Measurements from ENCODE around the gene IMMP2L.
A peak's percentile ranks its signal among the peaks of the same experiment; 100 is the strongest.
"Not testable (repeated sequence)": the region's sequence is repeated elsewhere in the genome, so short reads cannot be mapped to it uniquely, and the experiment has no call there.

IMMP2L gene

DNA sequence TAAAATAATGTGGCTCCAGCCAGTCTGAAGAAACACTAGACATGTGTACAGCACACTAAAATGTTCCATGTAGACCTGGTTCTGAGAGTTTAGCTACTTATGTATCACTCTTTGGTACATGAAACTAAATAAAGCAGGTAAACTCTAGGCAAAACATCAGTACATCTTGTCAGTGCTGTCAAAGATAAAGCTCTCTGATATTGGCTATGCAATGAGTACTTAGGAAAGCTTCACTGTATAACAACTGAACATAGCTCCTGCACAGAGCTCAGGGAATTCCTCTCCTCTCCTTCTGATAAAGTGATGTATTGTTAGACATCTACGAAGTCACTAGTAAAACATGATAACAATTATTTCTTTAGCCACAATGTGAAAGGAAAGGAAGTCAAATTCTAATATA is 467.9 kb downstream of the IMMP2L start:
- DNase-seq: no peak

DNA sequence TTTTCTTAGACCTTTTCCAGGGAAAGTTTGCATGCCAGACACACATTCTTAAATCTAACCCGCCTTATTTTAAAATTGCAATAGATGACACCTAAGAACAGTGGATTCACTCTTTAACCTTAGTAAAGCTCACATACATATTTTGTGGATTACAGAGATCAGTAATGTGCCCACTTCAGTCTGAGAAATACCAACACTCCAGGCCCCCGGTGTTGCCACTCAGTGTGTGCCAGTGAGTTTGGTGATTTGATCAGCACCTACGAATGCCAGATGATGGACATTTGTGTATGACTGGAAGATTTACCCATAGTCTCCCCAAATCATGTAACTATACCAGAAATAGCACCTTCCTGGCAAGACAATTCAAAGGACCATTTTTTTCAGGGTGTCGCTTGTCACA is 468.8 kb downstream of the IMMP2L start:
- no peak for DNase-seq

DNA sequence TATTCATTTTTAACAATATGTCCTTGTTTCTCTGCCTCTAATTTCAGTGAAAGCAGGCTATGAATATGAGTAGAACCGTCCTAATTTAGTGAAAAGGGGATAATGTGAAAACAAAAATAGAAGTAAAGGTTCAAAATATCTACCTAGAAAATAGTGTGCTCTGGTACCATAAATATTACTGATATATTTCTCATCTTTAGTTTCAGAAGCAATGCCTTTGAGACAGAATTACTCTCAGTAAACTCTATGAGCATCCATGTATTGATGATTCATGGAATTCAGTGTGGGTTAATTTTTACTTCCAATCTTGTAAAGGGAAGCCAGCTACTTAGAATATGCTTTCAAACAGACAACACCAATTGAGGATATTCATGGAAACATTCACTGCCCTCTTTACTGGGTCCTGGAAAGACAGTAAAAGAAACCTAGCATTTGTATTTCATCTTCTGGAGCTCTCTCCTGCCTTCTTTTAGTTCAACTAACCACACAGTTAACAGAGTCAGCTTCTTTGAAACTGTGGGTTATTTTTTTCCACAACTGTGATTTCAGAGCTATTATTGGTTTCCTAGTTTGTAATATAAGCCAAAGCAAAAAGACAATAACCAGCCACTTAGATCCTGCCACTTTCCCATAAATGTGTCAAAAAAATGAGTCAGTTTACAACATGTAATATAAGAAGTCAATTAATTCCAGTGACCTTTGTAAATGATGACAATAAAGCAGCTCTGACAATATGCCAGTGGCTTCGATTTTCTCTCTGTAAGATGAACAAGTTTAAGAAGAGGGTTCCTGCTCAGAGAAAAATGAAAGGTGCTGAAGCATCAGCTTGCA is 469.7 kb downstream of the IMMP2L start:
- DNase-seq: no peak

DNA sequence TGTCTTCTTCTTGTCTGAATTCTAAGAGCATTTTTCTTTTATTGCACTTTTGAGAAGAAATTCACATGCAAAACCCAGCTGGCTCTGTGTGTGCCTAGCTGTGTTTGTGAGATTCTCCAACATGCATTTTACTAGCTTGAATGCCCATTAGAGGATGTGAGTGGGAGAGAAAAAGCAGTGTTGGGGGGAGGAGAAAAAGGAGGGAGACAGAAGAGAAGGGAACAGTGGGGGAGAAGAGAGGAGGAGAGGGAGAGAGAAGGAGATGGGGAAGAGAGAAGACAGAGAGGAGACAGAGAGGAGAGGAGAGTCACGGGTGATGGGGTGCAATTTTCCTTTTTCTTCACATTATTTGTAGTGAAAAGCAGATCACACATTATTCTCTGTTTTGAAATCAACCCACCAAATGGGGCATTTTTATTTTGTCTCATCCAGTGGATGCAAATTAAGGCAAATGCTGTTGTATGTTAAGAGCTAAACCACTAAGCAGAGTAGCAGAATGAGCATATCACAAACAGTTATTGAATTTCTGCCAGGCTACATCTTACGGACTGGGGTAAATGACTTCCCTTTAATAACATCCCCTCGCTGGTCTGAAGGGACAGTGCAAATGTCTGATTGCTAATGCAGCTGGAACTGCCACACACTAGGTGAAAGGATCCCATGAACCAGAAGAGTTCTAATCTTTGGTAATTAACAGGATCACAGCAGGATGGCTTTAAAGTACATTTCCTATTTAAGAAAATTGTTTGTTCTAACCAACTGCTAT is 470.5 kb downstream of the IMMP2L start:
- no peak for DNase-seq

DNA sequence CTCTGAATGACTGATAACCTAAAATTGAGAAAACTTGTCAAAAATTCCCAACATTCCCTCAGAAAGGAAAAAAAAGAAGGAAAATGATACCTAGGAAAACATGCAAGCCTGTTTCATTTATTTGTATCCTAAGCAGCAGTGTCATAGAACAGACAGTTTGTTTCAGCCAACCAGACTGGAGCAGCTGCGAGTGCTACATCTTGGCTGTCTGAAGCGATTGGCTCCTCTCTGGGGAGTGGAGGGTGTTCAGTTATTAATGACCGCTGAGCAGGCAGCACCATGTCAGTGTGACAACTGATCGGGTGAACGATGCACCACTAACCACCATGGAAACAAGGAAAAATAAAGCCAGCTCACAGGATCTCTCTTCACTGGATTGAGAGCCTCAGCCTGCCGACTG is 471.4 kb downstream of the IMMP2L start, which contains the start of gene LRRN3:
TSS of gene LRRN3 (plus strand) at position 282 of the 400 bp plus-strand sequence. CDS start 31,646 bp downstream, outside the sequence.
- DNase-seq: peak in 1 of 2 experiments; percentile 48

DNA sequence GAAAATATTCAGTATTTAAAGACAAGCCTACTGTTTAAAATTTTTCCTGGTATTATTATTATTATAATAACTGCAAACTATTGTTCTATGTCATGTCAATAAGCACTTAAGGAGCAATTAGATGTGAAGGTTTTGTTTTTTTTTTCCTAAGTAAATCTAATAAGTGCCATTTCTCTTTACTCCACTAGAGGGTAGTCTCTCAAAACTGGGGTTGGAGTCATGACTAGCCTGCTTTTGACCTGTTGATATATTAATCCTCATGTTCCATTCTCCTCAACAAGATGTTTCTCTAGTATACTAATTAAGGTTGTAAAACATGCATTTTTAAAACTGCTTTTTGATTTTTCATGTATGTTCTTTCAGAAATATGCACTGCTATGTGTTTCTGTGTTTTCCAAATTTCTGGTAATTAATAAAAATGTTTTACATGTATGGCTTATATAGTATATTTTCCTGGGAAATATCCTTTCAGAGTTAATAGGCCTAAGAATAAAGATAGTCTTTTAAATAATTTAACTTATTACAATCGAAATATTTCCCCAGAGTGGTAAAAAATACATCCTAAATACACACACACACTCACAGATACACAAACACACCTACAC is 472.4 kb downstream of the IMMP2L start:
- no peak for DNase-seq

DNA sequence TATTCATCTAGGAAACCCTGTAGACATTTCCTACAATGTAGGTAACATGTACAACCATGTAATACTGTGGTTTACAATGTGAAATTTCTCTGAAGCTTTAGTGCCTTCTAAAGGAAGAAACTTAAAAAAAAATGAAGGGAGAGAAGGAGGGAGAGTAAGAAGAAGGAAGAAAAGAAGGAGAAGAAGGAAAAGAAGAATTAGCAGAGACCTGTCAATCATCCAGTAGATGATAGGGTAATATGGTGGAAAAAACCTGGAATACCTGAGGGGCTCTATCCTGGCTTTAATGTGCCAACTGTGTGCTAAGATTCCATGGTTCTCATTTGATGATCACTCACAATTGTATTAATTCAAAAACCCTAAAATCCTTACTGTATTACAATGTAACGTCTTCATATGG is 474.0 kb downstream of the IMMP2L start:
- no peak for DNase-seq

DNA sequence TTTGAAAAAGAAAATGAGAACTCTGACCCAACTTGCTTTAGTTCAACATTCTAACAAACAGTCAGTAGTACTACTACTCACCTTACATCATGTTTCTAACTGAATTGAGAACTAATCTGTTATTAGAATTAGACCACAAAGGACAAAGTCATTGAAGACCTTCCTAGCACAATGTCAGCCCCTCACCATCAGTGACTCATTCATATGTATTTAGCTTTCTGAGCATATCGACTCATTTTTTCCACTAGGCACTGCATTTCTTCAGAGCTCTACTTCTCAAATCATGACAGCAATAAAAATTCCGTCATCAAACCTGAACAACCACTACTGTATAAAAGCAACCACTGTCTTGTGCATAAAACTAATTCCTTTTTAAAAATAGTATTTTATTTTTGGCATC is 475.8 kb downstream of the IMMP2L start:
- DNase-seq: peak in 1 of 2 experiments; percentile 49

DNA sequence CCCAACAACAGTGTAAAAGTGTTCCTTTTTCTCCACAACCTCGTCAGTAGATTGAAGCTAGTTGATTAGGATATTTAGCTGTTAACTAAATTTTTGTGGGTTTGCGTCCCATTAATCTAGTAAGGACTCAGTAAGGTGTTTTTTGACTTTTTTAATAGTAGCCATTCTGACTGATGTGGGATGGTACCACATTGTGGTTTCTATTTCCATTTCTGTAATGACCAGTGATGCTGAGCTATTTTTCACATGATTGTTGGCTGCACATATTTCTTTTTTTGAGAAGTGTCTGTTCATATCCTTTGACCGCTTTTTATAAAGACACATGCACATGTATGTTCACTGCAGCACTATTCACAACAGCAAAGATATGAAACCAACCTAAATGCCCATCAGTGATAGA is 476.9 kb downstream of the IMMP2L start:
- no peak for DNase-seq

DNA sequence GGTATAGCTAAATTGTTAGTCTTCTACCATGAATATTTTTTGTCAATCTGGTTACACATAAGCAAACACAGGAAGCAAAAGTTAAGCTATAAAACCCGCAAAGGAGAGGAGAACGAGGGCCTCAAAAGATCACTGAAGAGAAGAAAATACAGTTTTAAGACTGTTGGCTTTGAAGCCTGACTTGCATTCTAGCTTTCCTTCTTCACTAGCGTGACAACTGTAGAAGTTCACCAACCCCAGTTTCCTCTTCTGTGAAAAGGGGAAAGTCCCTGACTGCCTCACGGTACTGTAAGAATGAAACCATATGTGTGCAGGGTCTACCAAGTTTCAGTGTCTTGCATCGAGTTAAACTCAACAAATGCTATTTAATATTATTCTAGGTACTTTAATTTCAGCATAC is 478.9 kb downstream of the IMMP2L start:
- DNase-seq: peak in 1 of 2 experiments; percentile 70

DNA sequence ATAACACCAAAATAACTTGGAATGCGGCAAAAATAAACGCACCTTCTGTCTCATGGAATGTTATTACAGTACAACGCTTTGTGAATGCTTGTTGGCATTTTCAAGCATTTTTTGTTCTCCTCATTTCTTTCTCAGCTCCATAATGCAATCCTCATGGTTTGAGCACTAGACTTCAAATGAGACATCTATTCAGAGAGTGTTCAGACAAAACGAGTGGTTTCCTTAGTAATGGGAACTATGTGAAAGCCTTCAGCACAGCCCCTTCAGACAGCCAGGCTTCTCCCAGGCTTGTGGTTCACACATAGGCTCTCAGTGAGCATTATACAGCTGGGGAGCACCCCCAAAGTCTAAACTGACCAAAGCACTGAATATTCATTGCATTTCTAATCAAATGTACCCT is 479.9 kb downstream of the IMMP2L start:
- no peak for DNase-seq

DNA sequence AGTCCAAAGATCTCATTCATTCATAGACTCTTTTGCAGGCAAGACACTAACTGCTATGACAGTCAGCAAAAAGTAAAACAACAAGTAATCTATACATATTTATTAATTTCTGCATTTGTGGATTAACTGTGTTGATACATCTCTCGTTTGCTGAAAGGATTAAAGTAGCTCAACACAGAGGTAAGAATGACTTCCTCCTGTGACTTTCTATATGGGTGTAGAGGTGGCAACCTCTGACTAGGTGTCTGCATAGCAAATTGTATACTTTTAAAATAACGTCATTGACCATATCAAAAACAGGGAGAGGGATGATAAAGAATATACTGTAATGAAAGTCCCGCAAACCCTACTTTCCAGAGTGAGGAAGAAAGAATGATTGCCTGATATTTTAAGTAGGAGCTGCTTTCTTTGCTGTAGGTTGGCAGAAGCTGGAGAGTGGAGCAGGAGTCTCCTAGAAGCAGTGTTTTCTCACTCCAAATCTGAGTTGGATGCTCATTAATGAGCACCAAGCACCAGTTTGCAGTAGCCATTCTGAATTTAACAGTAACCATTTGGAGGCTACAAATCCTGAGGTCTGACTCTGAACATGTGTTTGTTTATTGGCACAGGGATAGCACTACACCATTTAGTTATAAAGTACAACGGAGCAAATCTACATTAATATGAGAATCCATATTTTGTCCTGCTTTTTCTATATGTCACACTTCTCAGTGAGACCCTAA is 480.6 kb downstream of the IMMP2L start:
- DNase-seq: no peak

DNA sequence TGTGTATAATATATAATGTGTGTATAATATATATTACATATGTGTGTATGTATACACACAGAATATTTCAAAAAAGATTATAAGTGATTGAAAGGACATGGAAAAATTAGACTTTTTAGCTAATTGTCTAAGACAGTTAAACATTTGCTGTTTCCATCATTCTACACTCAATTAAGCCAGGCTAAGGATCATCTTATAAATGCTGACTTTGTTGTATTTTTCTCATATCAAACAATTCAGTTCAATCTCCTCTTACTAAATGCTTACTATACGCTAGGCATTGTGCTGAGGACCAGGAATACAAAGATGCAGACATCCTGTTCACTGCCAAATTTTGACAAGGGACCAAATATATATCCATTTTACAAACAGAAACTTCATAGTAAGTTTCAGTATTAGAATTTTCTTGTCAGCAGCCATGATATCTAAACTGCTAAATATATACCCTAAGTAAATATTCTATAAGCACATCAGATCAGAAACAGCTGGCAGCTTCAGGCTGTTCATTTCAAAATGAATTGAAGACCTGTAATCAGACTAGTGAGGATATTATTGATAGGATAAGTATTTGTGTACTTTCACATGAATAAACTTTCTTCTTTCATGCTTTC is 481.7 kb downstream of the IMMP2L start:
- no peak for DNase-seq

DNA sequence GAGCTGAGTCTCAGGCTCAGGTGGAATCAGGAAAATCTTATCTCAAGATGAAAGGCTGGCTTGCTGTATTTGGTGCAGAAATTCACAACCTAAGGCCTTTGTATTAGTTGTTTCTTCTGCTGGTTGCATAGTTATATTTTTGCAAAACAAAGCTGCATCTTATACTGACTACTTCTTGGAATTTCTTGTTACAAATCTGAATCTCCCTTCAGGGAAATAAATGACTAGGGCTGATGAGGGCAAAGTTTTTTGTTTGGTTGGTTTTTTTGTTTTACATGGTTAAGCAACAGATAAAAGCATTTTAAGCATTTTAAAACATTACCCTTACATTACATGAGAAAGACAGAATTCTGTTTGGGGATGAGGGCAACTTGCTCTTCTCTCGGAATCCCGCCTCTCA is 485.3 kb downstream of the IMMP2L start:
- DNase-seq: no peak

DNA sequence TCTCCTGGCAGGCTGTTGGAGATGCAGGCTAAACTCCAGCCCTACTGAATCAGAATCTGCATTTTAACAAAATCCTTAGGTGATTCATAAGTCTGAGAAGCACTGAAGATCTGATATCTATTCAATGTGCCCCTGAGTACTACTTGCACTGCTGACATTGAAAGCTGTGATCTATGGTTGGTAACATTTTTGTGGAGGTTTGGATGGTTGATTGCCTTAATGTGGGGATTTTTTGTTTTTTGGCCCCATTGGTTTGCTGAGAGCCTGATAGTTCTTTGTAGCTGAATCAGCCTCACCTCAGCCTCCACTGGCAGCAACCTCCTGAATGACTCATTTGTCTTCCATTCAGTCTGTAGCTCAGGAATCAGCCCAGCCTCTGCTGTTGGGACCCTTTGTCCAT is 486.1 kb downstream of the IMMP2L start:
- DNase-seq: peak in 1 of 2 experiments; percentile 28

DNA sequence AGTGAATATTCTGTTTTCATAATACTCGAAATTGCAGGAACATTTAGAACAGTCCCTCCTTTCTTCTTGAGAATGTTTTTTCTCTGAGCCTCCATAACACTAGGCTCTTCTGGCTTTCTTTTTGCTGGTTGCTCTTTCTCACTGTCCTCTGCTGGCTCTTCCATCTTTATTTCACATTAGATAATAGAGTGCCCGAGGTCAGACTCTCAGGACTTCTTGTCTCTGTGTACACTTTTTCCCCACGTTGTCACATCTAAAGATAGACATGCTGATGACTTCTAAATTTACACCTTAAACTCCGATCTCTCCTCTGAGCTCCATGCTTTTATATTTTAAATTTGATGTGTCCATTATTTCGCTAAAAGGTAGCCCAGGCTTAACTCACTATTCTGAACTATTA is 486.8 kb downstream of the IMMP2L start:
- DNase-seq: no peak

DNA sequence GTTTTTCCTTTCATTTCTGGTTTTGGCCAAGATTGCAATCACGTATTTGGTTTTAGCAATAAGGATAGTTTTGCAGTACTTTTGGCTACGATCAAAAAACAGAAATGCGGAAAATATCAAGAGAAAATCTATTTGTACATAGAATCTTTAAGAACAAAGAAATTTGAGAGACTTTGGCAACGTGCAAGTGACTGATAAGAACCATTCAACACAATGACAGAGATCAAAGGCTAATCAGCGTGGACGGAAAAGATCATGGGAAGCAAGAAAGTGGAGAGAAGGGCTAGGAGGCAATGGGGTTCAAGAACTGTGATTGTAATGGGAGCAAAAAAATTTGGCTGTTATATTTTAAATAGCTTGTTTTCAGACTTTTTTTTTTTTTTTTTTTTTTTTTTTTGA is 487.5 kb downstream of the IMMP2L start:
- no peak for DNase-seq

DNA sequence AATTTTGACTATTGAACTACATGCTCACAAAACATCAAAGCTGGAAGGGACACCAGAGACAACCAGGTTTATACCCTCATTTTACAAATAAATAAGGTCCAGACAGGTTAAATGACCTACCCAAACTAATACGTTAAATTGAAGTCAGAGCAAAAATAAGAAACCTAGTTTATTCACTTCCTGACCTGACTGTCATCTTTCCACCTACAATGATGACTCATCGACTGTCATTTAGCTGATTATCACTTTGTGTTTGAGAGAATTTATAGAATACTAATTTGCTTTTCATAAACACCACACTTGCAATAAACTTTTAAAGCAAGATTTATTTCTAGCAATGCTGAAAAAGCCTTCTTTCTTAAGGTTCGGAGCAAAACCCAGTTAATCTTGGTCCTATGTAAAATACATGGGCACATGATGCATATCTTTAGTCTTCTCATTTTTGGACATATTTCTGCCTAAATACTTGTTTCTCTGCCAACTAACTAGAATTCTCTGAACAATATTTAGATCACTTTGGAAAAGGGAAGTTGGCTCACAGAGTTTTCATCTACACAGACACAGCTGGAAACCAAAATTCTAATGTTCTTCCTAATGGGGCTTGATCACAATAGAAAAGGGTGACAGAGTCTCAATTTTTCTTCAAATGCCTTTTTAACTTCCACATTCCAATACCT is 488.1 kb downstream of the IMMP2L start:
- DNase-seq: no peak

DNA sequence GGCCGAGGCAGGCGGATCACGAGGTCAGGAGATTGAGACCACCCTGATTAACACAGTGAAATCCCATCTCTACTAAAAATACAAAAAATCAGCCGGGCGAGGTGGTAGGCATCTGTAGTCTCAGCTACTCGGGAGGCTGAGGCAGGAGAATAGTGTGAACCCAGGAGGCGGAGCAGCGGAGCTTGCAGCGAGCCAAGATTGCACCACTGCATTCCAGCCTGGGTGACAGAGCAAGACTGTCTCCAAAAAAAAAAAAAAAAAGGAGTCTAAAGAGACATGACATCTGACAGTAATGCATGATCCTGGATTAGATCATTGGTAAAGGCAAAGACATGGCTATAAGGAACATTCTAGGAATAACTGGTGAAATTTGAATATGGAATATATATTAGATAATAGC is 489.6 kb downstream of the IMMP2L start:
- not testable (repeated sequence) for DNase-seq

DNA sequence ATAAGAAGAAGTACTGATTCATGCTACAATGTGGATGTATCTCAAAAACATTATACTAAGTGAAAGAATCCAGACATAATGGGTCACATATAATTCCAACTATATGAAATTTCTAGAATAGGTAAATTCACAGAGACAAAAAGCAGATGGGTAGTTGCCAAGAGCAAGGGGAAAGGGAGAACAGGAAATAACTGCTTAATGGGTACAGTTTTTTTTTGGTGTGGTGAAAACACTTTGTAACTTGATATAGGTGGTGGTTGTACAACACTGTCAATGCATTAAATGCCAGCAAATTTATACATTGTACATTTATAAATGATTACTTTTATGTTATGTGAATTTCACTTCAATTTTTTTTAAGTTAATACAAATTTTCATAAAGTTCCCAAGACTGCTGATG is 490.7 kb downstream of the IMMP2L start:
- no peak for DNase-seq

DNA sequence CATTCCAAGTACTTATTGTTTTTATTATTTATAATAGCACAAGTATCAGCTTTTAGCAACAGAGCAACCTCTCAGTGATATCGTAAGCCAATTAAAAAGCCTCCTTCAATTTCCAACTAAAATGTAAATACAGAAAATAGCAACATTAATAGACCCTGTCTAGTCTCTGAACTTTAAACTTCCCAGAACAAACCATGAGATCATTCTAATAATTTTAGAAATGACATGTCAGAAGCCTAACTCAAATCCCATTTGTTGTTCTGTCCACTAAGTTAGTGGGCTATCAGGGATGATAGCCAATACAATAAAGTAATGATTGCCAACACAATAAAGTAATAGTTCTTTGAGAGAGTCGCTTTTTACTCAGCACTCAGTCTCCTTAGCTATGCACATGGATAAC is 493.7 kb downstream of the IMMP2L start:
- no peak for DNase-seq

DNA sequence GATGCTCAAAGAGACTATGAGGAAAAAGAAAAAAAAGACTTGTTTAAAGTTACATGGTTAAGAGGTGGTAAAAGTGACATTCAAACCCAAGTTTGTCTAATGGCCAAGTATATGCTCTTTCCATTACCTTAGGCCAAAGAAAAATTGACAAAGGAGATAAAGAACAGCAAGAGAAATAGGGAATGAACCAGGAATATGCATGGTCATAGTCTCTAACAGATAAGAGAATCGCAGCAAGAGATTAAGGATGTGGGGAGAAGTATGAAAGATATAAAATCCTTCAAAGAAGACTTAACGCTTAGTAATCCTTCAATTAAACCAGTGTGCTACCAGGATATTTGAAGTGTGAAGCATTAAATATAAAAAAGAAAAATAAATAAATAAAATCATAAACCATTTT is 494.6 kb downstream of the IMMP2L start:
- no peak for DNase-seq

Measured in stimulated activated CD4-positive, alpha-beta T cell treated with anti-CD3 and anti-CD28 coated beads, Interleukin-4, amount 100 ng/mL, for 4 hours (primary cell).